GM12878 (cell line): ENCODE data around the gene TSEN54. TPM values are rescaled to one million over a fixed set of nuclear protein-coding genes. Genes with fewer than 3 reads are reported as not detected.

Experiments
- ATAC-seq: fragments of 200-7000 bp; cut with Tn5 transposase; 3 replicates; pipeline ENCODE4 v1.9.1; 2020; ENCODE audit warnings: mild to moderate bottlenecking, moderate library complexity
- BruUV-seq: library from RNA; stranded (reverse); fragments of 400-500 nt; replicated peaks from 2 replicates; lab custom pipeline; 2021; lab: Mats Ljungman, UMichigan
- CTCF ChIA-PET: fragments of 300-600 bp; sonication (Branson Sonifier 250); formaldehyde crosslinking; extraction: SDS; loops from one replicate; lab custom pipeline; 2021; ENCODE audit warnings: inconsistent platforms; lab: Yijun Ruan, JAX
- POLR2A ChIA-PET: fragments of 350-600 bp; formaldehyde crosslinking; extraction: SDS; loops from one replicate; lab custom pipeline; 2021; ENCODE audit warnings: inconsistent platforms; lab: Charles Lee
- RAD21 ChIA-PET: fragments of 300-600 bp; sonication (Branson Sonifier 250); formaldehyde crosslinking; loops from one replicate; lab custom pipeline; 2023; ENCODE audit warnings: antibody characterized with exemption; ENCODE audit not compliant: unreplicated experiment; lab: Charles Lee
- SMC1A ChIA-PET: fragments of 300-600 bp; sonication (Branson Sonifier 250); formaldehyde crosslinking; loops from one replicate; lab custom pipeline; 2023; ENCODE audit not compliant: unreplicated experiment, uncharacterized antibody; lab: Charles Lee
- DNase-seq: peaks from one replicate; pipeline ENCODE4 v3.0.0-alpha.2; 2011; ENCODE audit warnings: low read depth, low spot score
- FAIRE-seq: peaks from 3 replicates; lab custom pipeline; 2011; peaks lifted over from hg19 to GRCh38; lab: Jason Lieb, UNC
- H2AFZ ChIP-seq: 2 replicates; pipeline ENCODE4 v1.6.0; 2011; ENCODE audit warnings: low read depth, low read length, control low read depth; ENCODE audit not compliant: control insufficient read depth
- H3K27ac ChIP-seq: 2 replicates; pipeline ENCODE4 v1.5.1; 2011; ENCODE audit warnings: control low read depth; ENCODE audit not compliant: control insufficient read depth, insufficient read depth
- H3K27me3 ChIP-seq, 2 experiments: replicated peaks in 1 of 2; 2 replicates each; pipeline versions ENCODE4 v1.6.0 to v1.6.1; 2011; ENCODE audit warnings: low read length in 1 of 2; ENCODE audit not compliant: control insufficient read depth in 2 of 2, insufficient read depth in 2 of 2
- H3K36me3 ChIP-seq, 2 experiments: 2 replicates each; pipeline ENCODE4 v1.5.1; 2011; ENCODE audit warnings: low read length in 1 of 2; ENCODE audit not compliant: control insufficient read depth in 2 of 2, insufficient read depth in 2 of 2
- H3K4me1 ChIP-seq: 2 replicates; pipeline ENCODE4 v1.6.1; 2011; ENCODE audit warnings: mild to moderate bottlenecking, low read length, moderate library complexity, mixed read lengths; ENCODE audit not compliant: control insufficient read depth, insufficient read depth
- H3K4me2 ChIP-seq: 2 replicates; pipeline ENCODE4 v1.6.0; 2011; ENCODE audit warnings: control low read depth; ENCODE audit not compliant: control insufficient read depth, insufficient read depth
- H3K4me3 ChIP-seq: fragments of 200-600 bp; sonication (generic); 2 replicates; pipeline ENCODE4 v1.5.1; 2016
- H3K79me2 ChIP-seq: 2 replicates; pipeline ENCODE4 v1.6.0; 2011; ENCODE audit warnings: low read length; ENCODE audit not compliant: control insufficient read depth, insufficient read depth
- H3K9ac ChIP-seq: 2 replicates; pipeline ENCODE4 v1.8.0; 2011; ENCODE audit warnings: low read length, control low read depth, mixed read lengths; ENCODE audit not compliant: control insufficient read depth, insufficient read depth
- H3K9me3 ChIP-seq: replicated peaks from 3 replicates; pipeline ENCODE4 v1.5.1; 2011; ENCODE audit warnings: mild to moderate bottlenecking, low read length; ENCODE audit not compliant: control insufficient read depth, insufficient read depth
- H4K20me1 ChIP-seq: 2 replicates; pipeline ENCODE4 v1.6.0; 2011; ENCODE audit not compliant: control insufficient read depth, insufficient read depth
- ESRRA ChIP-seq: IDR thresholded peaks from 2 replicates; pipeline ENCODE4 v1.6.1; 2012; ENCODE audit warnings: mild to moderate bottlenecking, low read length, improper control_type of control experiment
- IRF3 ChIP-seq: fragments of 450-650 bp; IDR thresholded peaks from 2 replicates; pipeline ENCODE4 v1.6.1; 2014; ENCODE audit warnings: mild to moderate bottlenecking
- MEF2A ChIP-seq: IDR thresholded peaks from 2 replicates; pipeline ENCODE4 v1.6.1; 2011; ENCODE audit warnings: low read depth, mild to moderate bottlenecking, low read length, moderate library complexity; ENCODE audit not compliant: insufficient read depth
- RAD21 ChIP-seq: IDR thresholded peaks from 2 replicates; pipeline ENCODE4 v1.6.1; 2011; ENCODE audit warnings: mild to moderate bottlenecking, low read depth, low read length, moderate library complexity; ENCODE audit not compliant: insufficient read depth
- WGBS: methylation state at CpG from one replicate; pipeline ENCODE4 v1.1.6; 2016; ENCODE audit warnings: low lambda C conversion rate; ENCODE audit not compliant: insufficient replicate concordance, insufficient coverage; ENCODE audit errors: missing lambda C conversion rate; 5-methylcytosine and 5-hydroxymethylcytosine counted together
- in situ Hi-C: fragments of 300-500 bp; cut with MboI; formaldehyde crosslinking; loops from 9 replicates; pipeline ENCODE4 v1.14.3; 2018; ENCODE audit warnings: mixed read lengths
- intact Hi-C: fragments of 100-400 bp; cut with micrococcal nuclease; formaldehyde crosslinking; loops from one replicate; pipeline ENCODE4 v1.14.2; 2022; ENCODE audit not compliant: unreplicated experiment
- polyA plus RNA-seq, 11 experiments: library from polyadenylated mRNA; depleted of rRNA in 4 of 11; unstranded in 6 of 11; stranded (reverse) in 5 of 11; fragments of >200 nt; fragmentation: Nextera tagmentation in 4 of 11; fragmentation: Illumina TruSeq in 1 of 11; extraction: Ambion mirVana in 4 of 11; extraction: Trizol in 1 of 11; gene quantifications; 1 replicate in 1 of 11; 2 replicates in 10 of 11; pipeline versions ENCODE4 v1.2.1 to v1.2.3, GENCODE V29; 2011 to 2016; ENCODE audit warnings: inconsistent platforms in 2 of 11, missing spikeins in 2 of 11, low read depth in 1 of 11
- total RNA-seq, 4 experiments: library from RNA; depleted of rRNA in 3 of 4; stranded (reverse); fragments of >200 nt in 3 of 4; fragmentation: Illumina TruSeq in 1 of 4; extraction: Trizol in 1 of 4; gene quantifications; 2 replicates each; pipeline versions ENCODE4 v1.2.1 to v1.2.3, GENCODE V29; 2013 to 2021

The TSEN54 gene
- total and polyA plus RNA-seq, 10 of the 15 experiments (the other 5 are each of a cell fraction or from before 2014, with no cell fraction given) = 7.1 to 48.0 (median 41.1) TPM

DNA sequence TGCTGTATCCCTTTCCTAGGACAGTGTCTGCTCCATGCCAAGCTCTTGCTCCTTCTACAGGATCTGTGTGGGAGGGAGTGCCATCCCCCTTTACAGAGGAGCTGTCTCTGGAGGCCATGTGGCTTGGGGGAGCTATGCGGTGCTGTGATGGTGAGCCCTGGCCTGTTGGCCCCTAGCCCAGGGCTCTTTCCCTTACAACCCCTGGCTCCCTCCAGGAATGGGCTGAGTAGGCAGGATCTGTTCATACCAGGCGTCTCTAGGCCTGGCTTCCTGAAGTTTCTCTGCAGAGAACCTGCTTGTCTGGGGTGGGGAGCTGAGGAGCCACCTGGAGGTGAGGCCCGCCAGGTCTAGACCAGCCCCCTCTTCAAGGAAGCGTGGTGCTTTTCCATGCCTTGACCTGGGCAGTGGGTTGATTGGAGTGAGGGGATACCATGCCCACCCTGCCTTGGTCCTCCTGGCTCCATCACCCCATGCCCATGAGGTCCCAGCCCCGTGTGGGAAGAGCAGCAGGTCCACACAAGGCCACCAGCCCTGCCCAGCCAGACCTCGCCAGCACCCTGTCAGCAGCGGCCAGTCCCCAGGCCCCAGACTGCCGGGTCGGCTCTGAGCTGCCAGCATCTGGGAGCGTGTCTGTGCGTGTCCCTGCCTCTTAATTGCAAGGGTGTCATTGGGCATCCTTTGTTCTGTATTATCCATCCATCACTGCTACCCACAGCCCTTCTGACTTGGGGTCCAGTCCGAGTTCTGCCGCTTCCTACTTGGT lies 23.8 kb downstream of the TSEN54 start (continued):
- TF ChIP-seq MEF2A = no peak
- TF ChIP-seq IRF3 = no peak
- TF ChIP-seq, all 136 proteins: peak for 0

- in situ Hi-C loops (no loop called here), intact Hi-C loops (no loop called here)
- DNase-seq = no peak
- Histone ChIP-seq H3K4me2 (no peak overlapping the region), H3K79me2 (no peaks in the 10 kb centered on the region), H3K9ac (no peak overlapping the region), H3K4me1 (no peaks in the 10 kb centered on the region), H3K27ac (no peak overlapping the region), H2AFZ (no peak overlapping the region), H3K27me3 (no peaks in the 10 kb centered on the region), H3K4me3 (no peak overlapping the region), H3K36me3 (no peaks in the 10 kb centered on the region), H3K9me3 (no peaks in the 10 kb centered on the region), H4K20me1 (no peaks in the 10 kb centered on the region)
- ChIA-PET POLR2A (no interaction called here), RAD21 (no interaction called here), CTCF (no interaction called here), SMC1A (no interaction called here)
- BruUV-seq = no TSS peak
- TF ChIP-seq ESRRA = no peak
- no peak for TF ChIP-seq RAD21
- FAIRE-seq = no peak
- WGBS = 16% methylated on average over 4 of the region's 4 CpGs
- no peak for ATAC-seq
Measured at GRCh38 chr17:75540923-75541503, 24.7 kb downstream of the TSEN54 start.
